HL-60 (cell line): Measurements from ENCODE around the gene CLNK.

Experiments
- CTCF ChIP-seq: IDR thresholded peaks from one replicate; pipeline ENCODE4 v1.5.1; 2011; ENCODE audit warnings: low read length, control low read depth, inconsistent platforms; ENCODE audit not compliant: insufficient read depth
- GABPA ChIP-seq: IDR thresholded peaks from 2 replicates; pipeline ENCODE4 v1.6.1; 2012; ENCODE audit warnings: low read depth
- POLR2AphosphoS5 ChIP-seq: IDR thresholded peaks from 2 replicates; pipeline ENCODE4 v1.6.1; 2012; ENCODE audit warnings: low read depth
- TF ChIP-seq, protein P1 (sequence below): IDR thresholded peaks from 2 replicates; pipeline ENCODE4 v1.6.1; 2012; ENCODE audit warnings: low read depth; ENCODE audit not compliant: insufficient replicate concordance

- TF ChIP-seq CTCF (no peak), GABPA (no peak), POLR2AphosphoS5 (no peak)
- TF ChIP-seq, protein P1, sequence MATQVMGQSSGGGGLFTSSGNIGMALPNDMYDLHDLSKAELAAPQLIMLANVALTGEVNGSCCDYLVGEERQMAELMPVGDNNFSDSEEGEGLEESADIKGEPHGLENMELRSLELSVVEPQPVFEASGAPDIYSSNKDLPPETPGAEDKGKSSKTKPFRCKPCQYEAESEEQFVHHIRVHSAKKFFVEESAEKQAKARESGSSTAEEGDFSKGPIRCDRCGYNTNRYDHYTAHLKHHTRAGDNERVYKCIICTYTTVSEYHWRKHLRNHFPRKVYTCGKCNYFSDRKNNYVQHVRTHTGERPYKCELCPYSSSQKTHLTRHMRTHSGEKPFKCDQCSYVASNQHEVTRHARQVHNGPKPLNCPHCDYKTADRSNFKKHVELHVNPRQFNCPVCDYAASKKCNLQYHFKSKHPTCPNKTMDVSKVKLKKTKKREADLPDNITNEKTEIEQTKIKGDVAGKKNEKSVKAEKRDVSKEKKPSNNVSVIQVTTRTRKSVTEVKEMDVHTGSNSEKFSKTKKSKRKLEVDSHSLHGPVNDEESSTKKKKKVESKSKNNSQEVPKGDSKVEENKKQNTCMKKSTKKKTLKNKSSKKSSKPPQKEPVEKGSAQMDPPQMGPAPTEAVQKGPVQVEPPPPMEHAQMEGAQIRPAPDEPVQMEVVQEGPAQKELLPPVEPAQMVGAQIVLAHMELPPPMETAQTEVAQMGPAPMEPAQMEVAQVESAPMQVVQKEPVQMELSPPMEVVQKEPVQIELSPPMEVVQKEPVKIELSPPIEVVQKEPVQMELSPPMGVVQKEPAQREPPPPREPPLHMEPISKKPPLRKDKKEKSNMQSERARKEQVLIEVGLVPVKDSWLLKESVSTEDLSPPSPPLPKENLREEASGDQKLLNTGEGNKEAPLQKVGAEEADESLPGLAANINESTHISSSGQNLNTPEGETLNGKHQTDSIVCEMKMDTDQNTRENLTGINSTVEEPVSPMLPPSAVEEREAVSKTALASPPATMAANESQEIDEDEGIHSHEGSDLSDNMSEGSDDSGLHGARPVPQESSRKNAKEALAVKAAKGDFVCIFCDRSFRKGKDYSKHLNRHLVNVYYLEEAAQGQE: no peak
These were observed 91.4 kb downstream of the CLNK start for GRCh38 chr4:10593130-10593529.
